Smooth muscle cell (in vitro differentiated cells): Measurements from ENCODE around the gene ENTREP3. TPM values are rescaled to one million over a fixed set of nuclear protein-coding genes. Genes with fewer than 3 reads are reported as not detected.

Source experiments
- DNase-seq: peaks from one replicate; lab custom pipeline; 2025; ENCODE audit not compliant: unreplicated experiment; lab: John Stamatoyannopoulos, UW
- H2AFZ ChIP-seq: fragments of 200-600 bp; sonication (generic); 2 replicates; pipeline ENCODE4 v1.6.0; 2016; ENCODE audit warnings: antibody characterized with exemption, low read depth, mild to moderate bottlenecking
- H3F3A ChIP-seq: fragments of 200-600 bp; sonication (generic); 2 replicates; pipeline ENCODE4 v1.6.0; 2017; ENCODE audit warnings: antibody characterized with exemption, low read depth
- H3K27ac ChIP-seq: fragments of 200-600 bp; sonication (generic); 2 replicates; pipeline ENCODE4 v1.5.1; 2016; ENCODE audit warnings: low read depth, mild to moderate bottlenecking
- H3K27me3 ChIP-seq: fragments of 200-600 bp; sonication (generic); 2 replicates; pipeline ENCODE4 v1.6.1; 2016; ENCODE audit warnings: low read depth, mild to moderate bottlenecking
- H3K36me3 ChIP-seq: fragments of 200-600 bp; sonication (generic); 2 replicates; pipeline ENCODE4 v1.5.1; 2016; ENCODE audit warnings: low read depth
- H3K4me1 ChIP-seq: fragments of 200-600 bp; sonication (generic); 2 replicates; pipeline ENCODE4 v1.5.1; 2016; ENCODE audit warnings: low read depth
- H3K4me2 ChIP-seq: fragments of 200-600 bp; sonication (generic); 2 replicates; pipeline ENCODE4 v1.6.0; 2016; ENCODE audit warnings: mild to moderate bottlenecking
- H3K4me3 ChIP-seq: fragments of 200-600 bp; sonication (generic); 2 replicates; pipeline ENCODE4 v1.5.1; 2016; ENCODE audit warnings: mild to moderate bottlenecking
- H3K79me2 ChIP-seq: fragments of 200-600 bp; sonication (generic); 2 replicates; pipeline ENCODE4 v1.6.0; 2016; ENCODE audit warnings: low read depth, mild to moderate bottlenecking
- H3K9ac ChIP-seq: fragments of 200-600 bp; sonication (generic); 2 replicates; pipeline ENCODE4 v1.6.0; 2016; ENCODE audit warnings: low read depth
- H3K9me3 ChIP-seq: fragments of 200-600 bp; sonication (generic); replicated peaks from 2 replicates; pipeline ENCODE4 v1.5.1; 2016; ENCODE audit warnings: low read depth
- H4K20me1 ChIP-seq: fragments of 200-600 bp; sonication (generic); 2 replicates; pipeline ENCODE4 v1.6.0; 2016; ENCODE audit warnings: low read depth
- WGBS: methylation state at CpG from one replicate; pipeline ENCODE4 v1.1.7; 2016; ENCODE audit warnings: low lambda C conversion rate; 5-methylcytosine and 5-hydroxymethylcytosine counted together
- polyA plus RNA-seq: library from polyadenylated mRNA; unstranded; fragments of >200 nt; fragmentation: Nextera tagmentation; extraction: Ambion mirVana; gene quantifications from 2 replicates; pipeline ENCODE4 v1.2.1, GENCODE V29; 2016
- total RNA-seq: library from RNA; depleted of rRNA; stranded (reverse); fragments of >200 nt; gene quantifications from 2 replicates; pipeline ENCODE4 v1.2.3, GENCODE V29; 2014
- TF ChIP-seq, protein P1 (sequence below): fragments of 200-600 bp; sonication (generic); IDR thresholded peaks from 2 replicates; pipeline ENCODE4 v1.5.1; 2017; ENCODE audit warnings: borderline replicate concordance, mild to moderate bottlenecking, antibody characterized with exemption; ENCODE audit not compliant: insufficient read depth, poor library complexity, severe bottlenecking

Gene ENTREP3
- total and polyA plus RNA-seq, 2 experiments from 2014 or later, result 14.7 to 30.9 TPM

- no peak for DNase-seq
- 91% methylated on average over 4 of the region's 4 CpGs for WGBS
- no peak overlapping the region for H3K4me2 ChIP-seq
- TF ChIP-seq, protein P1, sequence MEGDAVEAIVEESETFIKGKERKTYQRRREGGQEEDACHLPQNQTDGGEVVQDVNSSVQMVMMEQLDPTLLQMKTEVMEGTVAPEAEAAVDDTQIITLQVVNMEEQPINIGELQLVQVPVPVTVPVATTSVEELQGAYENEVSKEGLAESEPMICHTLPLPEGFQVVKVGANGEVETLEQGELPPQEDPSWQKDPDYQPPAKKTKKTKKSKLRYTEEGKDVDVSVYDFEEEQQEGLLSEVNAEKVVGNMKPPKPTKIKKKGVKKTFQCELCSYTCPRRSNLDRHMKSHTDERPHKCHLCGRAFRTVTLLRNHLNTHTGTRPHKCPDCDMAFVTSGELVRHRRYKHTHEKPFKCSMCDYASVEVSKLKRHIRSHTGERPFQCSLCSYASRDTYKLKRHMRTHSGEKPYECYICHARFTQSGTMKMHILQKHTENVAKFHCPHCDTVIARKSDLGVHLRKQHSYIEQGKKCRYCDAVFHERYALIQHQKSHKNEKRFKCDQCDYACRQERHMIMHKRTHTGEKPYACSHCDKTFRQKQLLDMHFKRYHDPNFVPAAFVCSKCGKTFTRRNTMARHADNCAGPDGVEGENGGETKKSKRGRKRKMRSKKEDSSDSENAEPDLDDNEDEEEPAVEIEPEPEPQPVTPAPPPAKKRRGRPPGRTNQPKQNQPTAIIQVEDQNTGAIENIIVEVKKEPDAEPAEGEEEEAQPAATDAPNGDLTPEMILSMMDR, result no peak
- H3K79me2 ChIP-seq, result no peaks in the 10 kb centered on the region
- no peaks in the 10 kb centered on the region for H3K9me3 ChIP-seq
- H3K36me3 ChIP-seq, result no peaks in the 10 kb centered on the region
- no peaks in the 10 kb centered on the region for H4K20me1 ChIP-seq
- H3K4me3 ChIP-seq, result no peak overlapping the region
- no peak overlapping the region for H2AFZ ChIP-seq
- no peaks in the 10 kb centered on the region for H3K27me3 ChIP-seq
- peaks cover 9% of the 10 kb centered on the region for H3K4me1 ChIP-seq
- H3K27ac ChIP-seq, result no peak overlapping the region
- peaks cover 3% of the 10 kb centered on the region for H3F3A ChIP-seq
- no peak overlapping the region for H3K9ac ChIP-seq
Observed at GRCh38 chr1:155199792-155200191, 55.5 kb downstream of the ENTREP3 start.

DNA sequence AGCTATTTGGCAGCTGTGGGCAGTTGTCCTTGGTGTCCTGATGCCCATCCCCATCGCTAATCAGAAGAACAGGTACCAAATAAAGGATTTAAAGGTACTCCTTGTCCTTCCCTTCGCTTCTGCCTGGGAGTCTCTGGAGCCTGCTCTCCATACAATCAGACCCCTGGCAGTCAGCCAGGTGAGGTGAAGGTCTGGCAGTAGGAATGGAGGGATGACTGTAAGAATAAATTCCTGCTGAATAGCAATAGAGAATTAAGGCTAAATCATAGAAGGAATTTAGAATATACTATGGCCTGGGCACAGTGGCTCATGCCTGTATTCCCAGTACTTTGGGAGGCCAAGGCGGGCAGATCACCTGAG, 56.8 kb downstream of the ENTREP3 start:
- H3K4me3 ChIP-seq, result no peak overlapping the region
- H3K79me2 ChIP-seq, result no peaks in the 10 kb centered on the region
- no peak overlapping the region for H2AFZ ChIP-seq
- H3K36me3 ChIP-seq, result no peaks in the 10 kb centered on the region
- no peak overlapping the region for H3K4me2 ChIP-seq
- no peaks in the 10 kb centered on the region for H3K9me3 ChIP-seq
- H3K27me3 ChIP-seq, result no peaks in the 10 kb centered on the region
- H3K9ac ChIP-seq, result no peak overlapping the region
- TF ChIP-seq, protein P1, result no peak
- no peak for DNase-seq
- H3K4me1 ChIP-seq, result peaks cover 13% of the 10 kb centered on the region
- 100% methylated on average over 3 of the region's 3 CpGs for WGBS
- peaks cover 3% of the 10 kb centered on the region for H3F3A ChIP-seq
- no peak overlapping the region for H3K27ac ChIP-seq
- H4K20me1 ChIP-seq, result no peaks in the 10 kb centered on the region

GRCh38 chr1:155197901-155198546, 57.3 kb downstream of the ENTREP3 start:
- Histone ChIP-seq H3K4me2 (no peak overlapping the region), H4K20me1 (no peaks in the 10 kb centered on the region), H2AFZ (no peak overlapping the region), H3F3A (peaks cover 3% of the 10 kb centered on the region), H3K9ac (no peak overlapping the region), H3K27me3 (no peaks in the 10 kb centered on the region), H3K4me1 (peaks cover 16% of the 10 kb centered on the region), H3K9me3 (no peaks in the 10 kb centered on the region), H3K4me3 (no peak overlapping the region), H3K36me3 (no peaks in the 10 kb centered on the region), H3K27ac (no peak overlapping the region), H3K79me2 (no peaks in the 10 kb centered on the region)
- WGBS, result 98% methylated on average over 15 of the region's 15 CpGs
- DNase-seq, result no peak
- TF ChIP-seq, protein P1, result no peak

Other genes starting within 250 kb of the ENTREP3 start
- gene DCST2, start 221.7 kb downstream of the ENTREP3 start, total RNA-seq, result 1.1 TPM in 1 of 2 replicates, not detected in the other
- gene DCST2, start 221.7 kb downstream of the ENTREP3 start, polyA plus RNA-seq, result 1.2 and 1.3 TPM in 2 replicates
- not detected in 2 replicates for gene DCST1, start 221.7 kb downstream of the ENTREP3 start, total RNA-seq
- gene DCST1, start 221.7 kb downstream of the ENTREP3 start, polyA plus RNA-seq, result not detected in 2 replicates
- gene ADAM15, start 204.2 kb downstream of the ENTREP3 start, total RNA-seq, result 29.8 and 45.4 TPM in 2 replicates
- 41.2 and 49.4 TPM in 2 replicates for gene ADAM15, start 204.2 kb downstream of the ENTREP3 start, polyA plus RNA-seq
- 24.2 and 27.6 TPM in 2 replicates for gene EFNA4, start 191.7 kb downstream of the ENTREP3 start, total RNA-seq
- gene EFNA4, start 191.7 kb downstream of the ENTREP3 start, polyA plus RNA-seq, result 18.1 and 19.1 TPM in 2 replicates
- gene EFNA3, start 176.6 kb downstream of the ENTREP3 start, total RNA-seq, result 5.2 and 7.1 TPM in 2 replicates
- 9.1 and 10.0 TPM in 2 replicates for gene EFNA3, start 176.6 kb downstream of the ENTREP3 start, polyA plus RNA-seq
- 14.4 and 20.9 TPM in 2 replicates for gene EFNA1, start 127.6 kb downstream of the ENTREP3 start, total RNA-seq
- gene EFNA1, start 127.6 kb downstream of the ENTREP3 start, polyA plus RNA-seq, result 16.4 and 53.5 TPM in 2 replicates
- gene SLC50A1, start 119.6 kb downstream of the ENTREP3 start, total RNA-seq, result 44.5 and 44.7 TPM in 2 replicates
- 98.0 and 109 TPM in 2 replicates for gene SLC50A1, start 119.6 kb downstream of the ENTREP3 start, polyA plus RNA-seq
- 51.5 and 69.1 TPM in 2 replicates for gene DPM3, start 115.0 kb downstream of the ENTREP3 start, total RNA-seq
- gene DPM3, start 115.0 kb downstream of the ENTREP3 start, polyA plus RNA-seq, result 75.8 and 79.9 TPM in 2 replicates
- gene KRTCAP2, start 82.2 kb downstream of the ENTREP3 start, total RNA-seq, result 192 and 283 TPM in 2 replicates
- gene KRTCAP2, start 82.2 kb downstream of the ENTREP3 start, polyA plus RNA-seq, result 607 and 642 TPM in 2 replicates
- gene TRIM46, start 81.6 kb downstream of the ENTREP3 start, total RNA-seq, result 1.5 and 3.8 TPM in 2 replicates
- gene TRIM46, start 81.6 kb downstream of the ENTREP3 start, polyA plus RNA-seq, result 3.6 and 4.3 TPM in 2 replicates
- 17.2 and 28.5 TPM in 2 replicates for gene THBS3, start 47.6 kb downstream of the ENTREP3 start, total RNA-seq
- 15.7 and 20.1 TPM in 2 replicates for gene THBS3, start 47.6 kb downstream of the ENTREP3 start, polyA plus RNA-seq
- 45.2 and 55.4 TPM in 2 replicates for gene MTX1, start 46.8 kb downstream of the ENTREP3 start, total RNA-seq
- gene MTX1, start 46.8 kb downstream of the ENTREP3 start, polyA plus RNA-seq, result 98.4 and 109 TPM in 2 replicates
- 51.4 and 52.1 TPM in 2 replicates for gene SCAMP3, start 6.9 kb upstream of the ENTREP3 start, total RNA-seq
- 118 and 151 TPM in 2 replicates for gene SCAMP3, start 6.9 kb upstream of the ENTREP3 start, polyA plus RNA-seq
- gene CLK2, start 18.0 kb upstream of the ENTREP3 start, total RNA-seq, result 23.6 and 25.5 TPM in 2 replicates
- 23.5 and 32.2 TPM in 2 replicates for gene CLK2, start 18.0 kb upstream of the ENTREP3 start, polyA plus RNA-seq
- 0.49 and 0.72 TPM in 2 replicates for gene HCN3, start 22.0 kb upstream of the ENTREP3 start, total RNA-seq
- gene HCN3, start 22.0 kb upstream of the ENTREP3 start, polyA plus RNA-seq, result 1.2 and 1.6 TPM in 2 replicates
- gene PKLR, start 46.0 kb upstream of the ENTREP3 start, total RNA-seq, result 0.09 TPM in 1 of 2 replicates, not detected in the other
- gene PKLR, start 46.0 kb upstream of the ENTREP3 start, polyA plus RNA-seq, result 0.07 TPM in 1 of 2 replicates, not detected in the other
- 104 and 136 TPM in 2 replicates for gene FDPS, start 53.4 kb upstream of the ENTREP3 start, total RNA-seq
- gene FDPS, start 53.4 kb upstream of the ENTREP3 start, polyA plus RNA-seq, result 208 and 299 TPM in 2 replicates
- gene RUSC1, start 65.4 kb upstream of the ENTREP3 start, total RNA-seq, result 28.6 and 28.7 TPM in 2 replicates
- 33.2 and 42.6 TPM in 2 replicates for gene RUSC1, start 65.4 kb upstream of the ENTREP3 start, polyA plus RNA-seq